ACC112 (cell line): ENCODE data around the gene RNF225.

Experiments used
- H2AFZ ChIP-seq: fragments of 200-600 bp; sonication (generic); one replicate; pipeline ENCODE4 v1.6.0; 2017; ENCODE audit warnings: antibody characterized with exemption, low read length; ENCODE audit not compliant: unreplicated experiment
- H3K27ac ChIP-seq: fragments of 200-600 bp; sonication (generic); 2 replicates; pipeline ENCODE4 v1.5.1; 2014; ENCODE audit warnings: low read depth, mild to moderate bottlenecking, antibody characterized with exemption, low read length, moderate library complexity
- H3K27me3 ChIP-seq: fragments of 200-600 bp; sonication (generic); 2 replicates; pipeline ENCODE4 v1.6.1; 2014; ENCODE audit warnings: mild to moderate bottlenecking, antibody characterized with exemption, low read length, moderate library complexity, mixed read lengths; ENCODE audit not compliant: insufficient read depth
- H3K36me3 ChIP-seq: fragments of 200-600 bp; sonication (generic); 2 replicates; pipeline ENCODE4 v1.6.1; 2016; ENCODE audit warnings: mild to moderate bottlenecking, antibody characterized with exemption, low read length, moderate library complexity, mixed read lengths; ENCODE audit not compliant: insufficient read depth
- H3K4me1 ChIP-seq: fragments of 200-600 bp; sonication (generic); one replicate; pipeline ENCODE4 v1.6.1; 2016; ENCODE audit warnings: low read length, mixed read lengths; ENCODE audit not compliant: insufficient read depth, unreplicated experiment, control insufficient read depth
- H3K4me3 ChIP-seq: fragments of 200-600 bp; sonication (generic); 2 replicates; pipeline ENCODE4 v1.5.1; 2014; ENCODE audit warnings: mild to moderate bottlenecking, low read depth, low read length
- H3K79me2 ChIP-seq: fragments of 200-600 bp; sonication (generic); one replicate; pipeline ENCODE4 v1.6.0; 2016; ENCODE audit warnings: low read length; ENCODE audit not compliant: control insufficient read depth, unreplicated experiment, insufficient read depth

Gene RNF225

DNA sequence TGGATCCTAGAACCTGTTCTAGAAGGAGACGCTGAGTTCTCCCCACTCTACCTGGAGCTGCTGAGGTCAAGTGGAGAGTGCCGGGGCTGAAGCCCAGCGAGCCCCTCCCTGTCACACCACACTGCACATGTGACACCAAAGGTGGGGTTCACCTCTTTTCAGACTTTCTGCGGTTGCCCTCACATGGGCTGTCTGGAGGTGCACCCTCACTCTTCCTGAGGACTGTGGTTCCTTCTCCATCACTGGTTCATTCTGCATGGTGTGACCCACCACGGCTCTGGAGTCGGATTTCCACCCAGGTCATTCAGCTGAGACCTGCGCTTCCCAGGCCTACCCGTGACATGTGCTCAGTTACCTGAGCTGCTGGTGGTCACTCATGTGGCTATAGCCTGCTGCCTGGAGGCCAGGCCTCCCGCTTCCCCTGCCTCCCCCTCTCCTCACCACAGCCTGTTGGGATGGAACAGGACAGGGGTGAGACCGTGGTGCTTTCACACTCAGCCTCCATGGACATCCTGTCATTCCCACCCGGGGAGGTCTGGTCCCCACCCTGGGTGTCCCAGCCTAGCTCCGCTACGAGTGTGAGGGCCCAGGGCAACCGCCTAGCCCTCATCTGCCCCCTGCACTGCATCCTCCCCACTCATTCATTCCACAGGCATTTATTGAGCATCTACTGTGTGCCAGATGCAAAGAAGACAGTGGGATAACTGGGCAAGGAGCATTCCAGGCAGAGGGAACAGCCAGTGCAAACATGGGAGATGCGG lies 41.6 kb upstream of the RNF225 start:
- Histone ChIP-seq H3K36me3 (no peaks in the 10 kb centered on the region), H3K79me2 (peaks cover 18% of the 10 kb centered on the region), H3K4me3 (no peak overlapping the region), H3K4me1 (no peaks in the 10 kb centered on the region), H3K27ac (no peak overlapping the region), H3K27me3 (no peaks in the 10 kb centered on the region), H2AFZ (no peak overlapping the region)

DNA sequence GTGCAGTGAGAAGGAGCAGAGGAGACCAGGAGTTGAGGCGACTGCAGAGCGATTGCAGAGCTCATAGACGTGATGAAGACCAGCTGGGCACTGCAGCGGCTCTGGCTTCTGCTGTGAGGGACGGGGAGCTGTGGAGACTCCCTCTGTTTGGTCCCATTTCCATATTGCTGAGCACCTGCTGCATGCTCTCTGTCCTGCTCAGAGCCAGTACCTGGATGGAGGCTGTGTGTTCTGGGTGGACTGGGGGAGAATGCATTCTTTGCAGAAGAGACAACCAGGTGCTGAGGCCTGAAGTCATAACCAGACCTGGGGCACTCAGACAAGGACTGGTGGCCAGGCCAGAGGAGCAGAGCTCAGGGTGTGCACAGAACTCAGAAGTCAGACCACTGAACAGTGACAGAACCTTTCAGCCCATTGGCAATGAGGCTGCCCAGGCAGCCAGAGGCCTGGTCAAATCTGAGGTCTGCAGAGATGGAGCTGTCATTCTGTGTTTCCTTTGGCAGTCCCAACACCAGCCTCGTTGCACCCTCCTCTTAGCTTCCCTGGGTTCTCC lies 40.9 kb upstream of the RNF225 start:
- no peaks in the 10 kb centered on the region for H3K36me3 ChIP-seq
- H3K4me3 ChIP-seq: no peak overlapping the region
- no peaks in the 10 kb centered on the region for H3K4me1 ChIP-seq
- no peaks in the 10 kb centered on the region for H3K27me3 ChIP-seq
- no peak overlapping the region for H2AFZ ChIP-seq
- H3K27ac ChIP-seq: no peak overlapping the region
- peaks cover 11% of the 10 kb centered on the region for H3K79me2 ChIP-seq

DNA sequence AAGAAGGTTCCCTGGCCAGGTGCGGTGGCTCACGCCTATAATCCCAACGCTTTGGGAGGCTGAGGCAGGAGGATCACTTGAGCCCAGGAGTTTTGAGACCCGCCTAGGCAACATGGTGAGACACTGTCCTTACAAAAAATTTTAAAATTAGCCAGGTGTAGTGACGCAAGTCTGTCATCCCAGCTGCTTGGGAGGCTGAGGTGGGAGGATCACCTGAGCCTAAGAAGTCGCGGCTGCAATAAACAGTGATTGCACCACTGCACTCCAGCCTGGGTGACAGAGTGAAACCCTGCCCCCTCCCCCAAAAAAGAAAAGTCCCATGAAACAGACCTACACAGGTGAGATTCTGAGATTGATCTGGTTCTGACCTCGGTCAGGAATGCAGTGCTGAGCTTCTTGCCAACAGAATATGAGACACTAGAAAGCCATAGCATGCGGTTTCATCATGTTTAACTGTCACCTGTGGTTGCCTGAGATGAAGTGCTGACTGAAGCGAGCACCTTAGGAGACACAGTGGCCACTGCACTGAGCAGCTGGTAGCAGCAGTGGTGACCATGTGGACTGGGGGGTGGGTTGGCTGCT lies 40.1 kb upstream of the RNF225 start:
- Histone ChIP-seq H3K4me3 (no peak overlapping the region), H3K36me3 (no peaks in the 10 kb centered on the region), H3K79me2 (peaks cover 6% of the 10 kb centered on the region), H3K4me1 (no peaks in the 10 kb centered on the region), H2AFZ (no peak overlapping the region), H3K27ac (no peak overlapping the region), H3K27me3 (no peaks in the 10 kb centered on the region)

DNA sequence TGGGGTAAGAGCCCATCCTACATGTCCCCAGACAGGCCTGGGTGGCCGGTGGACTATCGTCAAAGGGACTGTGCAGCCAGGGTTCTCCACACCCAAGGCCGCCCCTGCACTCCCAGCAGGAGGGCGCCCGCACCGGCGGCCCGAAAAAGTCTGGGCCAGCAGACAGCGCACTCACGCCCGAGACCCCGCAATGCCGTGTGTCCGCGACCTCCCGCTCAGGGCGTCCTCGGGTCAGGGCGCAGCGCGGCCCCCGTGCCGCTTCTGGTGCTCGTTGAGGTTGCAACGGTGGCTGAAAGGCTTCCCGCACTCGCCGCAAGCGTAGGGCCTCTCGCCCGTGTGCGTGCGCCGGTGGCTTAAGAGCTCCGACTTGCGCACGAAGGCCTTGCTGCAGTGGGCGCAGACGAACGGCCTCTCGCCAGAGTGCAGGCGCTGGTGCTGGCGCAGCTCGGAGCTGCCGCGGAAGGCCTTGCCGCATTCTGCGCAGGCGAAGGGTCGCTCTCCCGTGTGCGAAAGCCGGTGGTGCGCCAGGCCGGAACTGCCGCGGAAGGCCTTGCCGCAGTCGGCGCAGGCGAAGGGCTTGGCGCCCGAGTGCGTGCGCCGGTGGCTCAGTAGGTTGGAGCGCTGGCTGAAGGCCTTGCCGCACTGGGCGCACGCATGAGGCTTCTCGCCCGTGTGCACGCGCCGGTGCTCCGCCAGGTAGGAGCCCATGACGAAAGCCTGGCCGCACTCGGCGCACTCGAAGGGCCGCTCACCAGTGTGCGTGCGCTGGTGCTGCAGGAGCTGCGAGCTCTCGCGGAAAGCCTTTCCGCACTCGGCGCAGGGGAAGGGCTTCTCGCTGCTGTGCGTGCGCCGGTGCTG lies 39.3 kb upstream of the RNF225 start:
- no peak overlapping the region for H2AFZ ChIP-seq
- H3K4me3 ChIP-seq: no peak overlapping the region
- H3K4me1 ChIP-seq: no peaks in the 10 kb centered on the region

DNA sequence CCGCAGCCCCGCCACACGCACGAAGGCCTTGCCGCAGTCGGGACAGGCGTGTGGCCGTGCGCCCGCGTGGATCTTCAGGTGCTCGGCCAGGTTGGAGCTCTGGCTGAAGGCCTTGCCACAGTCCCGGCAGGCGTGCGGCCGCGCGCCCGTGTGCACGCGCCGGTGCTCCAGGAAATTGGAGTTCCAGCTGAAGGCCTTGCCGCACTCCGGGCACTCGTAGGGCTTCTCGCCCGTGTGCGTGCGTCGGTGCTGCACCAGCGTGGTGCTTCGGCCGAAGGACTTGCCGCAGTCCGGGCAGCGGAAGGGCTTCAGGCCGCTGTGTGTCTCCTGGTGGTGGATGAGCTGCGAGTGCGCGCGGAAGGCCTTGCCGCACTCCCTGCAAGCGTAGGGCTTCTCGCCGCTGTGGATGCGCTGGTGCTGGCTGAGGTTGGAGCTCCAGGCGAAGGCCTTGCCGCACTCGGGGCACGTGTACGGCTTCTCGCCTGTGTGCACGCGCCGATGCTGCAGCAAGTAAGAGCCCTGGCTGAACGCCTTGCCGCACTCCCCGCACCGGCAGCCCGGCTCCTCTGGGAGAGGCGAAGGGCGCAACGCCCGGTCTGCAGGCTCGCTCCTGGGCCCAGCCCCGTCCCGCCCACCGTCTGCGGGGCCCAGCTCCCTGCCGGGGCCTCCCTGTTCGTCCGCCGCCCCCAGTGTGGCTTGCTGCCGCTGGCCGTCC lies 38.5 kb upstream of the RNF225 start:
- H3K4me3 ChIP-seq: no peak overlapping the region
- H3K27ac ChIP-seq: no peak overlapping the region
- no peak overlapping the region for H2AFZ ChIP-seq

More for the DNA sequence above, 39.3 kb upstream of the RNF225 start:
- Histone ChIP-seq H3K79me2 (no peaks in the 10 kb centered on the region), H3K27ac (no peak overlapping the region), H3K27me3 (no peaks in the 10 kb centered on the region), H3K36me3 (no peaks in the 10 kb centered on the region)

DNA sequence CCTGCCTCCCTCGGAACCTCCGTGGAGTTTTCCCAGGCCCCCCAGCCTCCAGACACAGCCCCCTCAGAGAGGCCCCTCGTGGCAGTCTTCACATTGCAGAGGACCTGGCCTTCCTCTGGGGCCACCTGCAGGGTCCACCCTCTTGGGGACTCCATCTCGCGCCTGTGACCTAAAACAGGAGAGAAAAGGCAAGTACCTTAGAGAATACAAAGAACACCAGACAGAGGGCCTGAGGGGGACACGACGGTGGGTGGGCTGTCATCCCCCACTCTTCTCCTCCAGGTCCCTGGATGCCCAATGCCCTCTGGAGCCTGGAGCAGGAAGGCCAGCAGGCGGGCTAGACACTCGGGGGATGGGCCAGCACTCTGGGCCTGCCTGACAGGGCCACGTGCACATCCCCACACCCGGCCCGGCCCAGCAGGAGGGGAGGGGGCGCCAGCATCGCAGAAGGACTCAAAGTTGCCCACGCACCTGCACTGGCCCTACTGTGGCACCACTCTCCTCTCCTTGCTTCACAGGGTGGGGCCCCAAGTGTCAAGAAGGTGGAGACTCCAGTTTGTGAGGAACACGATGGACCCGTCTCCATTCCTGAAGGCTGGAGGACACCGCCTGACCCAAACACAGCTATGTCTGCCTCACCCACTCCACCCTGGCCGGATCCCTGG lies 37.8 kb upstream of the RNF225 start:
- Histone ChIP-seq H3K27ac (no peak overlapping the region), H3K79me2 (no peaks in the 10 kb centered on the region), H3K27me3 (no peaks in the 10 kb centered on the region), H3K36me3 (no peaks in the 10 kb centered on the region), H3K4me1 (no peaks in the 10 kb centered on the region), H2AFZ (no peak overlapping the region), H3K4me3 (no peak overlapping the region)

More for the DNA sequence above, 38.5 kb upstream of the RNF225 start:
- H3K36me3 ChIP-seq: no peaks in the 10 kb centered on the region
- H3K27me3 ChIP-seq: no peaks in the 10 kb centered on the region
- H3K4me1 ChIP-seq: no peaks in the 10 kb centered on the region
- no peaks in the 10 kb centered on the region for H3K79me2 ChIP-seq

DNA sequence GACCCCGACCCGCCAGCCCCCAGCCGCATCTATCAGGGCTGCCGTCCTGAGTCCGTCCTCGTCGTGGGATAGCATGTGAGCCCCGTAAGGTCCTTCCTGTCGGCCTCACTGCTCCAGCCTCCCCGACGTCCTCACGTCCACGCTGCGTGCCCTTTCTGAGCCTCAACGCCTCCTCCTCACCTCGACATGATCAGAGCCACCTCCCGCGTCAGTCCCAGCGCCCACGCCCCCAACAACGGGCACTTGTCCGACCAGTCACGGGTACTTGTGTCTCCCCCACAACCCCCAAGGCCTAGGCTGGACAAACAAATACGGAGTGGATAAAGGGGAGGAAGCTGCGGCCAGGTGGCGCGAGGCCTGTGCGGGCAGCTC lies 33.6 kb upstream of the RNF225 start:
- H3K4me3 ChIP-seq: peak overlapping the region; percentile 92
- no peaks in the 10 kb centered on the region for H3K79me2 ChIP-seq
- peak overlapping the region; percentile 89 for H3K27ac ChIP-seq
- peak overlapping the region; percentile 94 for H2AFZ ChIP-seq
- no peaks in the 10 kb centered on the region for H3K36me3 ChIP-seq
- no peaks in the 10 kb centered on the region for H3K27me3 ChIP-seq
- no peaks in the 10 kb centered on the region for H3K4me1 ChIP-seq

DNA sequence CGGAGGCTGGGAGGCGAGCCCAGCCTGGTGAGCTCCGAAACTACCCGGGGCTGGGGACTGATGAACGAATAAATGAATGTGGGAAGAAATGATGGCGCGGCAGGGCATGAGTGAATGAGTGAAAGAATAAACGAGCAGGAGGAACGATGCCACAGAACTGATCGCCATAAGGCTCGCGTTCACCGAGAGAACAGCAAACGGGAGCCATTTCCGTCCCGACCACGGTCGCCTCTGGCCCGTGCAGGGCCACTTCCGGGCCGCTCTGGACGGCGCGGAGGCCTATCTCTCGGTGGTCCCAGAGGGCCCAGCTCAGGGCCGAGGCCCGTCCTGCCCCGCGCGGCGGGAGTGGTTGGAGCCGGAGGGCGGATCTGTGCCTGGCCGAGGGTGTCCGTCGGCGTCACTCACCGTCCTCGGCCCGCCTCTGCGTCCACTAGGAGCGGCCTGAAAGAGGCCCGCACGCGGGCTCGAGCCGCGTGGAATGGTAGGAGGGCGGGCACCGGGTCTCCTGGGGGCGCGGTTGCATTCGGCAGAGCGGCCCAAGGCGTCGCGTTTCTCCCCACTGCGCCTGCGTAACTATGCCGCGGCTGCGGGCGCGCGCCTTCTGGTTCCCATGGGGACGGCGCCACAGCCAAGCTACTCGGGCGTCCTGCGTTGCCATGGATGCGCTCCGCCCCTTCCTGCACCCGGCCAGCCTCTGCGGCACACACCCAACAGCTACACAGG lies 33.0 kb upstream of the RNF225 start, which contains the start of gene ZNF497:
ZNF497 (minus strand) TSS at position 480 of the 723 bp plus-strand sequence. CDS start 5,116 bp downstream, outside the sequence.
- Histone ChIP-seq H3K4me1 (no peaks in the 10 kb centered on the region), H2AFZ (peak within 1 kb of the TSS; percentile 94)

DNA sequence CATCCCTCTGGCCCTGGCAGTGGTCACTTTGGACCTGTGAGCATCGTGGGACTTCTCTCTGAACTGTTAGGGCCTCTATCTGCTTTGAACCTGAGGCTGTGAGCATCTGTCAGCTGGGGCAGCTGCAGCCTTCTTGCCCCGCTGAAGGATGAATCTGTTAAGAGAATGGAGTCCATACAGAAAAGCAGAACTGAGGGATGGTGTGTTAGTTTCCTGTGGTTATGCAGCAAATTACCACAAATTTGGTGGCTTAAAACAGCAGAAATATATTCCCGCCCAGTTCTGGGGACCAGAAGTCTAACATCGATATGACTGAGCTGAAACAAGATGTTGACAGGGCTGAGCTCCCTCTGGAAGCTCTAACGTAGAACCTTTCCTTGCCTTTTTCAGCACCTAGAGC lies 31.3 kb upstream of the RNF225 start:
- Histone ChIP-seq H3K4me1 (no peaks in the 10 kb centered on the region), H2AFZ (no peak overlapping the region), H3K36me3 (no peaks in the 10 kb centered on the region), H3K27ac (no peak overlapping the region), H3K4me3 (no peak overlapping the region), H3K79me2 (no peaks in the 10 kb centered on the region), H3K27me3 (no peaks in the 10 kb centered on the region)

More for the DNA sequence above, 33.0 kb upstream of the RNF225 start, which contains the start of gene ZNF497:
- peak within 1 kb of the TSS; percentile 92 for H3K4me3 ChIP-seq
- H3K27ac ChIP-seq: peak within 1 kb of the TSS; percentile 89
- no peaks in the 10 kb centered on the region for H3K36me3 ChIP-seq
- no peaks in the 10 kb centered on the region for H3K79me2 ChIP-seq
- no peaks in the 10 kb centered on the region for H3K27me3 ChIP-seq
